AG04450 (cell line): ENCODE measurements around the gene ATXN10. TPM values are rescaled to one million over a fixed set of nuclear protein-coding genes. Genes with fewer than 3 reads are reported as not detected.

Source experiments
- CTCF ChIA-PET: fragments of 300-600, 350-600 bp; formaldehyde crosslinking; extraction: SDS; loops from one replicate; lab custom pipeline; 2022; ENCODE audit warnings: antibody characterized with exemption, inconsistent platforms; lab: Charles Lee
- POLR2A ChIA-PET: fragments of 350-600 bp; formaldehyde crosslinking; extraction: SDS; loops from one replicate; lab custom pipeline; 2021; ENCODE audit warnings: antibody characterized with exemption, inconsistent platforms; lab: Yijun Ruan, JAX
- DNase-seq: peaks from one replicate; pipeline ENCODE4 v3.0.0-alpha.2; 2011; ENCODE audit warnings: low read depth, low spot score
- H3K27ac ChIP-seq: one replicate; pipeline ENCODE4 v1.5.1; 2012; ENCODE audit warnings: low read depth, low read length, control low read depth
- H3K27me3 ChIP-seq: one replicate; pipeline ENCODE4 v1.6.0; 2012; ENCODE audit warnings: low read length; ENCODE audit not compliant: control insufficient read depth, insufficient read depth
- H3K4me3 ChIP-seq: 2 replicates; pipeline ENCODE4 v1.5.1; 2011; ENCODE audit warnings: mild to moderate bottlenecking, low read depth, low read length, control low read depth
- H3K9me3 ChIP-seq: 2 replicates; pipeline ENCODE4 v1.5.1; 2012; ENCODE audit warnings: low read length; ENCODE audit not compliant: control insufficient read depth, insufficient read depth
- polyA plus RNA-seq: library from polyadenylated mRNA; depleted of rRNA; stranded (reverse); fragments of >200 nt; gene quantifications from 2 replicates; pipeline ENCODE4 v1.2.3, GENCODE V29; 2011
- TF ChIP-seq, protein P1 (sequence below): IDR thresholded peaks from 2 replicates; pipeline ENCODE4 v1.5.1; 2011; ENCODE audit warnings: low read depth, low read length, control low read depth, inconsistent platforms

The ATXN10 gene
- polyA plus RNA-seq, 1 experiment = 521 TPM

DNA sequence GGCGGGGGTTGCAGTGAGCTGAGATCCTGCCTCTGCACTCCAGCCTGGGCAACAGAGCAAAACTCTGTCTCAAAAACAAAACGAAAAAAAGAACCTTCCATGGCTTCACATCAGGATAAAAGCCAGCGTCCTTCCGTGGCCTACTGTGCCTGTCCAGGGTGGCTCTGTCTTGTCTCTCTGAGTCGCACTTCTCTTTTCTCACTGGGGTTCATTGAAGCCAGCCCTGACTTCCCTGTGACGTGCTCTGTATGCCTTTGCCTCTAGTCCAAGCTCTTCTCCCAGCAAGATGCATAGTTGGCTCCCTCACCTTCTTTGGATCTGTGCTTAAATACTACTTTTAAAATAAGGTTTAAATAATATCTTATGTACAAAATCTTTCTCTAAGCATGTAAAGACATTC is 11.6 kb downstream of the ATXN10 start:
- ChIA-PET POLR2A (no interaction called here), CTCF (no interaction called here)

DNA sequence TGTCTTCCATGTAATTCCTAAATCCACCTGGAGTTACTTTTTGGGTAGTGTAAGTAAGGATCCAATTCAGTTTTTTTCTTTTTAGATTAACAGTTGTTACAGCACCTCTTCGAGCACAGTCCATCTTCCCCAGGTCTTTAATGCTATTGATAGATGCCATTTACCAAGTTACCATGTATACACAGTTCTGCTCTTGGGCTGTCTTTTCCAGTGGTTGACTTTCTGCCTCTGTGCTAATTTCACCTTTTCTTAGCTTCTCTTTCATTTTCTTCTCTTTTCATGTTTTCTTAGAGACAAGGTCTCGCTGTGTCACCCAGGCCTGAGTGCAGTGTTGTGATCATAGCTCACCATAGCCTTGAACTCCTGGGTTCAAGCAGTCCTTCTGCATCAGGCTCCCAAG is 12.0 kb downstream of the ATXN10 start:
- no peak overlapping the region for H3K27ac ChIP-seq
- H3K27me3 ChIP-seq = no peaks in the 10 kb centered on the region
- TF ChIP-seq, protein P1, sequence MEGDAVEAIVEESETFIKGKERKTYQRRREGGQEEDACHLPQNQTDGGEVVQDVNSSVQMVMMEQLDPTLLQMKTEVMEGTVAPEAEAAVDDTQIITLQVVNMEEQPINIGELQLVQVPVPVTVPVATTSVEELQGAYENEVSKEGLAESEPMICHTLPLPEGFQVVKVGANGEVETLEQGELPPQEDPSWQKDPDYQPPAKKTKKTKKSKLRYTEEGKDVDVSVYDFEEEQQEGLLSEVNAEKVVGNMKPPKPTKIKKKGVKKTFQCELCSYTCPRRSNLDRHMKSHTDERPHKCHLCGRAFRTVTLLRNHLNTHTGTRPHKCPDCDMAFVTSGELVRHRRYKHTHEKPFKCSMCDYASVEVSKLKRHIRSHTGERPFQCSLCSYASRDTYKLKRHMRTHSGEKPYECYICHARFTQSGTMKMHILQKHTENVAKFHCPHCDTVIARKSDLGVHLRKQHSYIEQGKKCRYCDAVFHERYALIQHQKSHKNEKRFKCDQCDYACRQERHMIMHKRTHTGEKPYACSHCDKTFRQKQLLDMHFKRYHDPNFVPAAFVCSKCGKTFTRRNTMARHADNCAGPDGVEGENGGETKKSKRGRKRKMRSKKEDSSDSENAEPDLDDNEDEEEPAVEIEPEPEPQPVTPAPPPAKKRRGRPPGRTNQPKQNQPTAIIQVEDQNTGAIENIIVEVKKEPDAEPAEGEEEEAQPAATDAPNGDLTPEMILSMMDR = no peak
- ChIA-PET CTCF (no interaction called here), POLR2A (no interaction called here)
- no peak for DNase-seq
- no peaks in the 10 kb centered on the region for H3K9me3 ChIP-seq
- H3K4me3 ChIP-seq = no peak overlapping the region

More for the DNA sequence above, 11.6 kb downstream of the ATXN10 start:
- H3K9me3 ChIP-seq = no peaks in the 10 kb centered on the region
- H3K4me3 ChIP-seq = no peak overlapping the region
- no peak for DNase-seq
- no peaks in the 10 kb centered on the region for H3K27me3 ChIP-seq
- H3K27ac ChIP-seq = no peak overlapping the region
- TF ChIP-seq, protein P1 = no peak

DNA sequence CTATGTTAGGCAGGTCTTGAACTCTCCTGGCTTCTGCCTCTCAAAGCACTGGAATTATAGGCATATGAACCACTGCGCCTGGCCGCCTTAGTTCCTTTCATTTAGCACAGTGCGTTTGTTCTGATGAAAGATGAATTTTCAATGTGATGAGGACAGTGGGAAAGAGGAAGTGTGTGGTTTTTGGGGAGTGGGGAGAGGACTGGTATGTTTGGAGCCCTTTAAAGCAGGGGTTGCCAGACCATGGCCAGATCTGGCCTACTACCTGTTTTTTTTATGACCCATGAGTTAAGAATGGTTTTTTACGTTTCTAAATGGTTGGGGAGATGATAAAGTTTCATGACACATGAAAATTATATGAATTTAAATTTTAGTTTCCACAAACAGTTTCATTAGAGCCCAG is 12.5 kb downstream of the ATXN10 start:
- POLR2A ChIA-PET = no interaction called here
- H3K4me3 ChIP-seq = no peak overlapping the region
- H3K27ac ChIP-seq = no peak overlapping the region

DNA sequence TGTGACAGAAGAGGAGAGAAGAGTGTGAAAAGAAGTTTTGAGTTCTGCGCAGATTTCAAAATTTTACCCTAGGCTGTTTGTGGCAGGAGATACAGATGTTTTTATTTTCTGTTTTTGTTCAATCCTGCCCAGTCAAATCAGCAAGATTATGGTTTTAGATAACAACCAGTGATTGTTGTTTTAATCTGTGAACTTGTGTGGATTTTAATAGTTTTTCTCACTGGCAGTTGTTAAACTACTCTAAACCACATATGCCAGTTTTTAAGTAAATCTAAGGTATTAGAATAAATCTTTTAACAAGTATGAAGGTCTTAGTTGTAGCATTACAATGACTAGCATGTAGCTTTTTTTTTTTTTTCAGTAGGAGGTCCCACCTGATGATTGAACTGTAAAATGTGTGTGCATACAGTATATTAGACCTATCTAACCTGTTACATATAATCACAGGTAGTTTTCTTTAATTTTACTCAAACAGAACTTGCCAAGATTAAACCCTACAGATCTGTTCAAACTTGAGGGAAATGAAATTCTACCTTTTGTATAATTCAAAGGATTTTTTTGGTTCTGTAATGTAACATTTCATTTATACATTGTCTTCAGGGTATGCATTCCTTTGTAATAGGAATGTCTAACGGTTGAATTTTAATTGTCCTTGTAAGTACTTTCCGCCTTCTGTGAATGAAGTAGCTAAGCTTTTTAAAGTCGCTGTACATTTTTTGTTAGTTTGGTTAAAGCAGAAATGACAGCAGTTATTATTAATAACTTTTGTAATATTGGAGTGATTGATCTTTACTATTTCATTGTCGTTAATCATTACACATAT is 13.3 kb downstream of the ATXN10 start:
- DNase-seq = no peak
- TF ChIP-seq, protein P1 = no peak
- Histone ChIP-seq H3K27ac (no peak overlapping the region), H3K9me3 (no peaks in the 10 kb centered on the region), H3K4me3 (no peak overlapping the region), H3K27me3 (no peaks in the 10 kb centered on the region)
- CTCF ChIA-PET = no interaction called here
- POLR2A ChIA-PET = no interaction called here

More for the DNA sequence above, 12.5 kb downstream of the ATXN10 start:
- CTCF ChIA-PET = no interaction called here
- H3K9me3 ChIP-seq = no peaks in the 10 kb centered on the region
- no peak for DNase-seq
- TF ChIP-seq, protein P1 = no peak
- no peaks in the 10 kb centered on the region for H3K27me3 ChIP-seq

DNA sequence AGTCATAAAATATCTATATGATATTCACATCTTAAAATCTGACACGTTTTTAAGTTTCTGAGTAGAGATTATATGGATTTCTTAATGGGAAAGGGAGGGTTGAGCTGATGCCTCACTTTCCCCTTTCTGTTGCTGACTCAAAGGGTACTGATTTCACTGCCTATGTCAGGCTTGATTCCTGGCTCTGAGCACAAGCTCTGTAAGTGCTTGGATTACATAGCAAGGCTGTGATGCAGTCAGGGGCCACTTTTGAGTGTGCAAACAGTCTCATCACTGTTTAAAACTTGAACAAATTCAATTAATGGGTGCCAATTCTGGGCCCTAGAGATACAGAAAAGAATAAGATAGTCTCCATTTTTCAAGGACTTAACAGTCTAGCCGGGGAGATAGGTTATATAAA is 14.4 kb downstream of the ATXN10 start:
- Histone ChIP-seq H3K4me3 (no peak overlapping the region), H3K27ac (no peak overlapping the region), H3K9me3 (no peaks in the 10 kb centered on the region), H3K27me3 (no peaks in the 10 kb centered on the region)
- POLR2A ChIA-PET = no interaction called here
- TF ChIP-seq, protein P1 = no peak
- CTCF ChIA-PET = interaction anchor here (0.7 kb wide), 1 partner anchor 11 kb away, joined by 3 read pairs; no protein-coding TSS in a partner anchor
- no peak for DNase-seq
